HepG2 (cell line): ENCODE results near the gene SEC61A2. TPM values are rescaled to one million over a fixed set of nuclear protein-coding genes. Genes with fewer than 3 reads are reported as not detected.

Experiments used
- HES4 ChIP-seq: sonication (generic); formaldehyde crosslinking; IDR thresholded peaks from 2 replicates; pipeline ENCODE4 v1.9.0; 2021; ENCODE audit warnings: mild to moderate bottlenecking, missing genetic modification reagents, borderline replicate concordance
- HNRNPH1 ChIP-seq: fragments of 200-400 bp; formaldehyde crosslinking; optimal IDR thresholded peaks from 2 replicates; pipeline ENCODE3; 2017; ENCODE audit warnings: mild to moderate bottlenecking, low read depth, low read length
- HOXA9 ChIP-seq: sonication (generic); formaldehyde crosslinking; IDR thresholded peaks from 2 replicates; pipeline ENCODE4 v1.8.1; 2022; ENCODE audit warnings: missing genetic modification reagents, mild to moderate bottlenecking, moderate library complexity, borderline replicate concordance
- MTA3 ChIP-seq: sonication (generic); formaldehyde crosslinking; IDR thresholded peaks from 2 replicates; pipeline ENCODE4 v1.4.0; 2020; ENCODE audit warnings: missing genetic modification reagents
- NR2F6 ChIP-seq, 2 experiments: IDR thresholded peaks; 2 replicates each; pipeline ENCODE4 v1.6.1; 2016; ENCODE audit warnings: antibody characterized with exemption in 1 of 2, mild to moderate bottlenecking in 1 of 2
- PLRG1 ChIP-seq: fragments of 450-650 bp; conservative IDR thresholded peaks from 2 replicates; pipeline ENCODE4 v1.6.1; 2016
- SAFB2 ChIP-seq: sonication (generic); formaldehyde crosslinking; IDR thresholded peaks from 2 replicates; pipeline ENCODE4 v1.5.1; 2020; ENCODE audit warnings: missing genetic modification reagents, low read depth, mild to moderate bottlenecking, borderline replicate concordance
- SIX1 ChIP-seq: sonication (generic); formaldehyde crosslinking; IDR thresholded peaks from 2 replicates; pipeline ENCODE4 v1.4.0; 2020; ENCODE audit warnings: missing genetic modification reagents, borderline replicate concordance
- SP140L ChIP-seq: sonication (generic); formaldehyde crosslinking; IDR thresholded peaks from 2 replicates; pipeline ENCODE4 v1.4.0; 2020; ENCODE audit warnings: missing genetic modification reagents, borderline replicate concordance
- ZNF17 ChIP-seq: sonication (generic); formaldehyde crosslinking; IDR thresholded peaks from 2 replicates; pipeline ENCODE4 v1.5.0; 2020; ENCODE audit warnings: mild to moderate bottlenecking, missing genetic modification reagents
- ZNF207 ChIP-seq: fragments of 450-650 bp; IDR thresholded peaks from 2 replicates; pipeline ENCODE4 v1.6.1; 2016; ENCODE audit warnings: antibody characterized with exemption, borderline replicate concordance
- ZNF343 ChIP-seq: sonication (generic); formaldehyde crosslinking; IDR thresholded peaks from 2 replicates; pipeline ENCODE4 v1.4.0; 2020; ENCODE audit warnings: mild to moderate bottlenecking, missing genetic modification reagents
- ZNF563 ChIP-seq: sonication (generic); formaldehyde crosslinking; IDR thresholded peaks from 2 replicates; pipeline ENCODE4 v1.8.0; 2022; ENCODE audit warnings: mild to moderate bottlenecking, moderate library complexity, missing genetic modification reagents
- ZNF616 ChIP-seq: sonication (generic); formaldehyde crosslinking; IDR thresholded peaks from 2 replicates; pipeline ENCODE4 v1.5.0; 2020; ENCODE audit warnings: low read depth, mild to moderate bottlenecking, missing genetic modification reagents
- ZNF713 ChIP-seq: sonication (generic); formaldehyde crosslinking; IDR thresholded peaks from 2 replicates; pipeline ENCODE4 v1.4.0; 2020; ENCODE audit warnings: mild to moderate bottlenecking, missing genetic modification reagents
- polyA plus RNA-seq, 8 experiments: library from polyadenylated mRNA; depleted of rRNA in 3 of 8; stranded (reverse) in 7 of 8; unstranded in 1 of 8; fragments of >200 nt; fragmentation: Illumina TruSeq in 4 of 8; extraction: Trizol in 4 of 8; gene quantifications; 2 replicates each; pipeline versions ENCODE4 v1.2.1 to v1.2.3, GENCODE V29; 2011 to 2016; ENCODE audit warnings: low read depth in 4 of 8, missing spikeins in 1 of 8, mixed read lengths in 1 of 8; ENCODE audit not compliant: insufficient read depth in 1 of 8
- total RNA-seq, 5 experiments: library from RNA; depleted of rRNA; stranded (reverse); fragments of >200 nt; fragmentation: Illumina TruSeq; extraction: Trizol; gene quantifications; 2 replicates each; pipeline ENCODE4 v1.2.3, GENCODE V29; 2016; ENCODE audit warnings: low read depth in 1 of 5
- TF ChIP-seq, protein P1 (sequence below): sonication (generic); formaldehyde crosslinking; IDR thresholded peaks from 2 replicates; pipeline ENCODE4 v1.9.0; 2021; ENCODE audit warnings: missing genetic modification reagents, mild to moderate bottlenecking, borderline replicate concordance
- TF ChIP-seq, protein P2 (sequence below): sonication (generic); formaldehyde crosslinking; IDR thresholded peaks from 2 replicates; pipeline ENCODE4 v1.5.0; 2020; ENCODE audit warnings: mild to moderate bottlenecking, low read depth, missing genetic modification reagents, borderline replicate concordance
- TF ChIP-seq, protein P3 (sequence below): sonication (generic); formaldehyde crosslinking; IDR thresholded peaks from 2 replicates; pipeline ENCODE4 v1.4.0; 2020; ENCODE audit warnings: mild to moderate bottlenecking, missing genetic modification reagents, borderline replicate concordance
- TF ChIP-seq, protein P4 (sequence below), 2 experiments: IDR thresholded peaks; 2 replicates each; pipeline ENCODE4 v1.6.1; 2011 to 2012; ENCODE audit warnings: low read length in 2 of 2, borderline replicate concordance in 1 of 2, low read depth in 1 of 2, mild to moderate bottlenecking in 1 of 2, moderate library complexity in 1 of 2

The SEC61A2 gene
- total and polyA plus RNA-seq, 2 of the 13 experiments (the other 11 are each of a cell fraction or from before 2014, with no cell fraction given), result 5.5 to 7.4 TPM

DNA sequence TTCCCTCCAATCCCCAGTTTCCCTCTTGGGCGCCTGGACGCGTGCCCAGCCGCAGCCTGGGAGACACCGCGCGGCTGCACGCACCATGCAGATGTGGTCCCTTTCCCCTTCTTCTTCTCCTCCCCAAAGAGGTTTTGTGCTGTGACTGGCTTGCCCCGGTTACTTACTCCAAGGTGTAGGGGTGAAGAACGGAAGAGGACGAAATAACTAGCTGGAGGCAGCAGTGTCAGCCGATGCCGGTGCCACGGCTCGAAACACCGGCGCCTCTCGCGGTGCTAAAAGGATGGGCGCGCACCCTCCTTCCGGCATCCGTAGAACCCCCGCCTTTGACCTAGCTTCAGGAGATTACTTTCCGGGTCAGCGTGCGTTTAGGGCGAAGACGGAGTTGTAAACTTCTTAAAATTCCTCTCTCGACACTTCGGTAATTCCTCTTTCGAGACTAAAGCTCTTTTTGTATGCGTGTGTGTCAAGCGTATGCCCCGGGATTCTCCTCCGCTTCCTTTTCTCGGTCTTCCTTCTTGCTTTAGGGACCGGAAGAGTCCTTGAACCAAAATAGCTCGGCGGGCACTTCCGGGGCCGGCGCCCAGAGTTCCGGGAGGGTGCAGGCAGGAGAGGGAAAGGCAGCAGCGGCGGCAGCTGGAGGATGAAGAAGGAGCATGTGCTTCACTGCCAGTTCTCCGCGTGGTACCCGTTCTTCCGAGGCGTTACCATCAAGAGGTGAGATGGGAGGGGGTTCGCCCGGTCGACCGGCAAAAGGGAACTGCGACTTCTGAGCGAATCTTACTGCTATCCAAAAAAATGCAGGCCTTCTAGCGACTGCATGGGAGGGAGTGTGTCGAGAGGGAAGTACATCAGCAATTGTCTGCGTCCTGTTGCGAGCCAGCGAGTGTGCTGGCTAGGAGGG lies 66.4 kb downstream of the SEC61A2 start, which contains the start of the genes CDC123 and NUDT5 (continued):
- TF ChIP-seq PLRG1 (no peak), HOXA9 (CRISPR knock-in tag) (no peak), NR2F6 (IDR thresholded peaks at IDR 0.05) (no peak), NR2F6 (CRISPR knock-in tag; IDR thresholded peaks at IDR 0.05) (no peak; the same call in 1 of the 2 replicates), HES4 (no peak), SIX1 (CRISPR knock-in tag) (no peak), ZNF713 (CRISPR knock-in tag) (no peak), MTA3 (CRISPR knock-in tag) (no peak), ZNF207 (no peak), HNRNPH1 (no peak), ZNF563 (CRISPR knock-in tag) (0 out of 2 replicates have a peak, but pooled peaks have one; percentile 60), ZNF616 (CRISPR knock-in tag) (no peak), SAFB2 (0 out of 2 replicates have a peak, but pooled peaks have one; percentile 57), SP140L (no peak), ZNF343 (no peak), ZNF17 (CRISPR knock-in tag) (no peak)
- TF ChIP-seq, protein P1, sequence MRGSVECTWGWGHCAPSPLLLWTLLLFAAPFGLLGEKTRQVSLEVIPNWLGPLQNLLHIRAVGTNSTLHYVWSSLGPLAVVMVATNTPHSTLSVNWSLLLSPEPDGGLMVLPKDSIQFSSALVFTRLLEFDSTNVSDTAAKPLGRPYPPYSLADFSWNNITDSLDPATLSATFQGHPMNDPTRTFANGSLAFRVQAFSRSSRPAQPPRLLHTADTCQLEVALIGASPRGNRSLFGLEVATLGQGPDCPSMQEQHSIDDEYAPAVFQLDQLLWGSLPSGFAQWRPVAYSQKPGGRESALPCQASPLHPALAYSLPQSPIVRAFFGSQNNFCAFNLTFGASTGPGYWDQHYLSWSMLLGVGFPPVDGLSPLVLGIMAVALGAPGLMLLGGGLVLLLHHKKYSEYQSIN (CRISPR knock-in tag), result no peak
- TF ChIP-seq, protein P2, sequence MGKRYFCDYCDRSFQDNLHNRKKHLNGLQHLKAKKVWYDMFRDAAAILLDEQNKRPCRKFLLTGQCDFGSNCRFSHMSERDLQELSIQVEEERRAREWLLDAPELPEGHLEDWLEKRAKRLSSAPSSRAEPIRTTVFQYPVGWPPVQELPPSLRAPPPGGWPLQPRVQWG (CRISPR knock-in tag), result no peak
- TF ChIP-seq, protein P3, sequence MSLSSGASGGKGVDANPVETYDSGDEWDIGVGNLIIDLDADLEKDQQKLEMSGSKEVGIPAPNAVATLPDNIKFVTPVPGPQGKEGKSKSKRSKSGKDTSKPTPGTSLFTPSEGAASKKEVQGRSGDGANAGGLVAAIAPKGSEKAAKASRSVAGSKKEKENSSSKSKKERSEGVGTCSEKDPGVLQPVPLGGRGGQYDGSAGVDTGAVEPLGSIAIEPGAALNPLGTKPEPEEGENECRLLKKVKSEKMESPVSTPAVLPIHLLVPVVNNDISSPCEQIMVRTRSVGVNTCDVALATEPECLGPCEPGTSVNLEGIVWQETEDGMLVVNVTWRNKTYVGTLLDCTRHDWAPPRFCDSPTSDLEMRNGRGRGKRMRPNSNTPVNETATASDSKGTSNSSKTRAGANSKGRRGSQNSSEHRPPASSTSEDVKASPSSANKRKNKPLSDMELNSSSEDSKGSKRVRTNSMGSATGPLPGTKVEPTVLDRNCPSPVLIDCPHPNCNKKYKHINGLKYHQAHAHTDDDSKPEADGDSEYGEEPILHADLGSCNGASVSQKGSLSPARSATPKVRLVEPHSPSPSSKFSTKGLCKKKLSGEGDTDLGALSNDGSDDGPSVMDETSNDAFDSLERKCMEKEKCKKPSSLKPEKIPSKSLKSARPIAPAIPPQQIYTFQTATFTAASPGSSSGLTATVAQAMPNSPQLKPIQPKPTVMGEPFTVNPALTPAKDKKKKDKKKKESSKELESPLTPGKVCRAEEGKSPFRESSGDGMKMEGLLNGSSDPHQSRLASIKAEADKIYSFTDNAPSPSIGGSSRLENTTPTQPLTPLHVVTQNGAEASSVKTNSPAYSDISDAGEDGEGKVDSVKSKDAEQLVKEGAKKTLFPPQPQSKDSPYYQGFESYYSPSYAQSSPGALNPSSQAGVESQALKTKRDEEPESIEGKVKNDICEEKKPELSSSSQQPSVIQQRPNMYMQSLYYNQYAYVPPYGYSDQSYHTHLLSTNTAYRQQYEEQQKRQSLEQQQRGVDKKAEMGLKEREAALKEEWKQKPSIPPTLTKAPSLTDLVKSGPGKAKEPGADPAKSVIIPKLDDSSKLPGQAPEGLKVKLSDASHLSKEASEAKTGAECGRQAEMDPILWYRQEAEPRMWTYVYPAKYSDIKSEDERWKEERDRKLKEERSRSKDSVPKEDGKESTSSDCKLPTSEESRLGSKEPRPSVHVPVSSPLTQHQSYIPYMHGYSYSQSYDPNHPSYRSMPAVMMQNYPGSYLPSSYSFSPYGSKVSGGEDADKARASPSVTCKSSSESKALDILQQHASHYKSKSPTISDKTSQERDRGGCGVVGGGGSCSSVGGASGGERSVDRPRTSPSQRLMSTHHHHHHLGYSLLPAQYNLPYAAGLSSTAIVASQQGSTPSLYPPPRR (CRISPR knock-in tag), result no peak
- TF ChIP-seq, protein P4, sequence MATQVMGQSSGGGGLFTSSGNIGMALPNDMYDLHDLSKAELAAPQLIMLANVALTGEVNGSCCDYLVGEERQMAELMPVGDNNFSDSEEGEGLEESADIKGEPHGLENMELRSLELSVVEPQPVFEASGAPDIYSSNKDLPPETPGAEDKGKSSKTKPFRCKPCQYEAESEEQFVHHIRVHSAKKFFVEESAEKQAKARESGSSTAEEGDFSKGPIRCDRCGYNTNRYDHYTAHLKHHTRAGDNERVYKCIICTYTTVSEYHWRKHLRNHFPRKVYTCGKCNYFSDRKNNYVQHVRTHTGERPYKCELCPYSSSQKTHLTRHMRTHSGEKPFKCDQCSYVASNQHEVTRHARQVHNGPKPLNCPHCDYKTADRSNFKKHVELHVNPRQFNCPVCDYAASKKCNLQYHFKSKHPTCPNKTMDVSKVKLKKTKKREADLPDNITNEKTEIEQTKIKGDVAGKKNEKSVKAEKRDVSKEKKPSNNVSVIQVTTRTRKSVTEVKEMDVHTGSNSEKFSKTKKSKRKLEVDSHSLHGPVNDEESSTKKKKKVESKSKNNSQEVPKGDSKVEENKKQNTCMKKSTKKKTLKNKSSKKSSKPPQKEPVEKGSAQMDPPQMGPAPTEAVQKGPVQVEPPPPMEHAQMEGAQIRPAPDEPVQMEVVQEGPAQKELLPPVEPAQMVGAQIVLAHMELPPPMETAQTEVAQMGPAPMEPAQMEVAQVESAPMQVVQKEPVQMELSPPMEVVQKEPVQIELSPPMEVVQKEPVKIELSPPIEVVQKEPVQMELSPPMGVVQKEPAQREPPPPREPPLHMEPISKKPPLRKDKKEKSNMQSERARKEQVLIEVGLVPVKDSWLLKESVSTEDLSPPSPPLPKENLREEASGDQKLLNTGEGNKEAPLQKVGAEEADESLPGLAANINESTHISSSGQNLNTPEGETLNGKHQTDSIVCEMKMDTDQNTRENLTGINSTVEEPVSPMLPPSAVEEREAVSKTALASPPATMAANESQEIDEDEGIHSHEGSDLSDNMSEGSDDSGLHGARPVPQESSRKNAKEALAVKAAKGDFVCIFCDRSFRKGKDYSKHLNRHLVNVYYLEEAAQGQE (IDR thresholded peaks at IDR 0.05; ENCODE audit: borderline replicate concordance in 1 of 2, low read depth in 1 of 2, low read length in 2 of 2), result no peak
